Esophagus muscularis mucosa (tissue), 3 donors: ENCODE results near the gene PSMC5.

ENCODE experiments used
- POLR2A ChIP-seq: fragments of 450-650 bp; IDR thresholded peaks from one replicate; pipeline ENCODE4 v1.6.1; 2017; ENCODE audit warnings: antibody characterized with exemption, moderate library complexity, mild to moderate bottlenecking, low read depth
- TF ChIP-seq, protein P1 (sequence below), 3 experiments: fragments of 200-600 bp in 2 of 3; fragments of 450-650 bp in 1 of 3; sonication (generic) in 2 of 3; IDR thresholded peaks; one replicate each; pipeline ENCODE4 v1.5.1; 2017 to 2019; ENCODE audit warnings: antibody characterized with exemption in 3 of 3, mild to moderate bottlenecking in 2 of 3, moderate library complexity in 1 of 3

DNA sequence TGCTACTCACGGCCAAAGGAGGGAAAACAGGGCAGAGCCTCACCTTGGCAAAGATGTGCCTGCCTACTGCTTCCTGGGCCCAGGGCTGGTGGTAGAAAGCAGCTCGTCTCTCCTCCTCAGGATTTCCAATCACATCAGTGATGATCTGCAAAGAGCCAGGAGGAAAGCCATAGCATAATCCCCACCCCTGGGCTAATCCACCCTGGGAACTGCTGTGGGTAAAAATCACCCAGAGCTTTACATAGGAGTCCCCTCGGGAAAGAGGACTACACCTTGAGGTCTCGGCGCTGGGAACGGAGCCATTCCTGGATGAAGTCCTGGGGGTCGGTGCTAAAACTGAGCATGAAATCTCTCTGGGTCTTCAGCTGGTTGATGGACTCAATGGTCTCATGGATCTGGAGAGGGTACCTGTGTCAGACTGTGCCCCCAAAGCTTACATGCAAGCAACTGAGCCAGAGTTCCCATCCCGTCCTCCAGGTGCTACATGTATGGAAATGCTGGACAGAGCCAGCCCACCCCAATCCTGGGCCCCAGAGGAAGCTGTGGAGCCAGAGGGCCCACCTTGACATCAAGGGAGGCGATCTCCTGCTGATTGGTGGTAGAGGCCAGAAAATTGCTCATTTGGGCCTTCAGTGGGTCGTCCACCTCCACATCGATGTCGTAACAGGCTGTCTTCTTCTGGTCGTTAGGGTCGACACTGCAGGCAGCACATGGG is 6.0 kb downstream of the PSMC5 start:
- TF ChIP-seq, protein P1, sequence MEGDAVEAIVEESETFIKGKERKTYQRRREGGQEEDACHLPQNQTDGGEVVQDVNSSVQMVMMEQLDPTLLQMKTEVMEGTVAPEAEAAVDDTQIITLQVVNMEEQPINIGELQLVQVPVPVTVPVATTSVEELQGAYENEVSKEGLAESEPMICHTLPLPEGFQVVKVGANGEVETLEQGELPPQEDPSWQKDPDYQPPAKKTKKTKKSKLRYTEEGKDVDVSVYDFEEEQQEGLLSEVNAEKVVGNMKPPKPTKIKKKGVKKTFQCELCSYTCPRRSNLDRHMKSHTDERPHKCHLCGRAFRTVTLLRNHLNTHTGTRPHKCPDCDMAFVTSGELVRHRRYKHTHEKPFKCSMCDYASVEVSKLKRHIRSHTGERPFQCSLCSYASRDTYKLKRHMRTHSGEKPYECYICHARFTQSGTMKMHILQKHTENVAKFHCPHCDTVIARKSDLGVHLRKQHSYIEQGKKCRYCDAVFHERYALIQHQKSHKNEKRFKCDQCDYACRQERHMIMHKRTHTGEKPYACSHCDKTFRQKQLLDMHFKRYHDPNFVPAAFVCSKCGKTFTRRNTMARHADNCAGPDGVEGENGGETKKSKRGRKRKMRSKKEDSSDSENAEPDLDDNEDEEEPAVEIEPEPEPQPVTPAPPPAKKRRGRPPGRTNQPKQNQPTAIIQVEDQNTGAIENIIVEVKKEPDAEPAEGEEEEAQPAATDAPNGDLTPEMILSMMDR (IDR thresholded peaks at IDR 0.05) = no peak
- TF ChIP-seq POLR2A = no peak
